GM12878 (cell line): ENCODE results near the gene KRTAP9-9. TPM values are rescaled to one million over a fixed set of nuclear protein-coding genes. Genes with fewer than 3 reads are reported as not detected.

Experiments used
- ATAC-seq: fragments of 200-7000 bp; cut with Tn5 transposase; 3 replicates; pipeline ENCODE4 v1.9.1; 2020; ENCODE audit warnings: mild to moderate bottlenecking, moderate library complexity
- BruUV-seq: library from RNA; stranded (reverse); fragments of 400-500 nt; replicated peaks from 2 replicates; lab custom pipeline; 2021; lab: Mats Ljungman, UMichigan
- CTCF ChIA-PET: fragments of 300-600 bp; sonication (Branson Sonifier 250); formaldehyde crosslinking; extraction: SDS; loops from one replicate; lab custom pipeline; 2021; ENCODE audit warnings: inconsistent platforms; lab: Yijun Ruan, JAX
- POLR2A ChIA-PET: fragments of 350-600 bp; formaldehyde crosslinking; extraction: SDS; loops from one replicate; lab custom pipeline; 2021; ENCODE audit warnings: inconsistent platforms; lab: Charles Lee
- RAD21 ChIA-PET: fragments of 300-600 bp; sonication (Branson Sonifier 250); formaldehyde crosslinking; loops from one replicate; lab custom pipeline; 2023; ENCODE audit warnings: antibody characterized with exemption; ENCODE audit not compliant: unreplicated experiment; lab: Charles Lee
- SMC1A ChIA-PET: fragments of 300-600 bp; sonication (Branson Sonifier 250); formaldehyde crosslinking; loops from one replicate; lab custom pipeline; 2023; ENCODE audit not compliant: unreplicated experiment, uncharacterized antibody; lab: Charles Lee
- DNase-seq: peaks from one replicate; pipeline ENCODE4 v3.0.0-alpha.2; 2011; ENCODE audit warnings: low read depth, low spot score
- FAIRE-seq: peaks from 3 replicates; lab custom pipeline; 2011; peaks lifted over from hg19 to GRCh38; lab: Jason Lieb, UNC
- H2AFZ ChIP-seq: 2 replicates; pipeline ENCODE4 v1.6.0; 2011; ENCODE audit warnings: low read depth, low read length, control low read depth; ENCODE audit not compliant: control insufficient read depth
- H3K27ac ChIP-seq: 2 replicates; pipeline ENCODE4 v1.5.1; 2011; ENCODE audit warnings: control low read depth; ENCODE audit not compliant: control insufficient read depth, insufficient read depth
- H3K27me3 ChIP-seq, 2 experiments: replicated peaks in 1 of 2; 2 replicates each; pipeline versions ENCODE4 v1.6.0 to v1.6.1; 2011; ENCODE audit warnings: low read length in 1 of 2; ENCODE audit not compliant: control insufficient read depth in 2 of 2, insufficient read depth in 2 of 2
- H3K36me3 ChIP-seq, 2 experiments: 2 replicates each; pipeline ENCODE4 v1.5.1; 2011; ENCODE audit warnings: low read length in 1 of 2; ENCODE audit not compliant: control insufficient read depth in 2 of 2, insufficient read depth in 2 of 2
- H3K4me1 ChIP-seq: 2 replicates; pipeline ENCODE4 v1.6.1; 2011; ENCODE audit warnings: mild to moderate bottlenecking, low read length, moderate library complexity, mixed read lengths; ENCODE audit not compliant: control insufficient read depth, insufficient read depth
- H3K4me2 ChIP-seq: 2 replicates; pipeline ENCODE4 v1.6.0; 2011; ENCODE audit warnings: control low read depth; ENCODE audit not compliant: control insufficient read depth, insufficient read depth
- H3K4me3 ChIP-seq: fragments of 200-600 bp; sonication (generic); 2 replicates; pipeline ENCODE4 v1.5.1; 2016
- H3K79me2 ChIP-seq: 2 replicates; pipeline ENCODE4 v1.6.0; 2011; ENCODE audit warnings: low read length; ENCODE audit not compliant: control insufficient read depth, insufficient read depth
- H3K9ac ChIP-seq: 2 replicates; pipeline ENCODE4 v1.8.0; 2011; ENCODE audit warnings: low read length, control low read depth, mixed read lengths; ENCODE audit not compliant: control insufficient read depth, insufficient read depth
- H3K9me3 ChIP-seq: replicated peaks from 3 replicates; pipeline ENCODE4 v1.5.1; 2011; ENCODE audit warnings: mild to moderate bottlenecking, low read length; ENCODE audit not compliant: control insufficient read depth, insufficient read depth
- H4K20me1 ChIP-seq: 2 replicates; pipeline ENCODE4 v1.6.0; 2011; ENCODE audit not compliant: control insufficient read depth, insufficient read depth
- BRCA1 ChIP-seq: IDR thresholded peaks from 2 replicates; pipeline ENCODE4 v1.6.1; 2011; ENCODE audit warnings: low read depth, low read length, improper control_type of control experiment
- FOXK2 ChIP-seq: fragments of 450-650 bp; IDR thresholded peaks from 2 replicates; pipeline ENCODE4 v1.6.1; 2017; ENCODE audit warnings: mild to moderate bottlenecking, moderate library complexity
- IKZF1 ChIP-seq: fragments of 450-650 bp; conservative IDR thresholded peaks from 2 replicates; pipeline ENCODE4 v1.6.1; 2017; ENCODE audit warnings: antibody characterized with exemption, mild to moderate bottlenecking
- KDM1A ChIP-seq: fragments of 200-600 bp; sonication (generic); IDR thresholded peaks from 2 replicates; pipeline ENCODE4 v1.6.1; 2016; ENCODE audit warnings: borderline replicate concordance
- MEF2B ChIP-seq: fragments of 450-650 bp; IDR thresholded peaks from 2 replicates; pipeline ENCODE4 v1.6.1; 2018; ENCODE audit warnings: mild to moderate bottlenecking, moderate library complexity; ENCODE audit not compliant: partially characterized antibody, poor library complexity, severe bottlenecking
- NKRF ChIP-seq: fragments of 450-650 bp; conservative IDR thresholded peaks from 2 replicates; pipeline ENCODE4 v1.6.1; 2017; ENCODE audit warnings: mild to moderate bottlenecking, moderate library complexity
- PAX5 ChIP-seq: IDR thresholded peaks from 2 replicates; pipeline ENCODE4 v1.6.1; 2011; ENCODE audit warnings: low read depth, low read length, borderline replicate concordance
- SREBF2 ChIP-seq: IDR thresholded peaks from 2 replicates; pipeline ENCODE4 v1.6.1; 2012; ENCODE audit warnings: mild to moderate bottlenecking, low read length
- SRF ChIP-seq, 2 experiments: IDR thresholded peaks; 2 replicates each; pipeline ENCODE4 v1.6.1; 2011; ENCODE audit warnings: low read depth in 2 of 2, low read length in 2 of 2, mild to moderate bottlenecking in 1 of 2, moderate library complexity in 1 of 2
- WGBS: methylation state at CpG from one replicate; pipeline ENCODE4 v1.1.6; 2016; ENCODE audit warnings: low lambda C conversion rate; ENCODE audit not compliant: insufficient replicate concordance, insufficient coverage; ENCODE audit errors: missing lambda C conversion rate; 5-methylcytosine and 5-hydroxymethylcytosine counted together
- in situ Hi-C: fragments of 300-500 bp; cut with MboI; formaldehyde crosslinking; loops from 9 replicates; pipeline ENCODE4 v1.14.3; 2018; ENCODE audit warnings: mixed read lengths
- intact Hi-C: fragments of 100-400 bp; cut with micrococcal nuclease; formaldehyde crosslinking; loops from one replicate; pipeline ENCODE4 v1.14.2; 2022; ENCODE audit not compliant: unreplicated experiment
- polyA plus RNA-seq, 11 experiments: library from polyadenylated mRNA; depleted of rRNA in 4 of 11; unstranded in 6 of 11; stranded (reverse) in 5 of 11; fragments of >200 nt; fragmentation: Nextera tagmentation in 4 of 11; fragmentation: Illumina TruSeq in 1 of 11; extraction: Ambion mirVana in 4 of 11; extraction: Trizol in 1 of 11; gene quantifications; 1 replicate in 1 of 11; 2 replicates in 10 of 11; pipeline versions ENCODE4 v1.2.1 to v1.2.3, GENCODE V29; 2011 to 2016; ENCODE audit warnings: inconsistent platforms in 2 of 11, missing spikeins in 2 of 11, low read depth in 1 of 11
- total RNA-seq, 4 experiments: library from RNA; depleted of rRNA in 3 of 4; stranded (reverse); fragments of >200 nt in 3 of 4; fragmentation: Illumina TruSeq in 1 of 4; extraction: Trizol in 1 of 4; gene quantifications; 2 replicates each; pipeline versions ENCODE4 v1.2.1 to v1.2.3, GENCODE V29; 2013 to 2021
- TF ChIP-seq, protein P1 (sequence below): IDR thresholded peaks from 2 replicates; pipeline ENCODE4 v1.6.1; 2011; ENCODE audit warnings: mild to moderate bottlenecking, low read depth, low read length, moderate library complexity; ENCODE audit not compliant: insufficient replicate concordance
- TF ChIP-seq, protein P2 (sequence below): IDR thresholded peaks from 2 replicates; pipeline ENCODE4 v1.6.1; 2012; ENCODE audit warnings: low read depth, low read length, improper control_type of control experiment

The KRTAP9-9 gene
- total and polyA plus RNA-seq, 10 of the 15 experiments (the other 5 are each of a cell fraction or from before 2014, with no cell fraction given), result not detected

- Histone ChIP-seq H3K4me1 (no peaks in the 10 kb centered on the region), H3K27me3 (no peaks in the 10 kb centered on the region; a peak in 1 of 4 replicates), H3K36me3 (no peaks in the 10 kb centered on the region), H4K20me1 (no peaks in the 10 kb centered on the region), H3K4me3 (no peak overlapping the region), H3K4me2 (no peak overlapping the region), H3K9ac (no peak overlapping the region), H3K27ac (no peak overlapping the region), H3K79me2 (no peaks in the 10 kb centered on the region), H2AFZ (no peak overlapping the region), H3K9me3 (no peaks in the 10 kb centered on the region)
- ChIA-PET CTCF (no interaction called here), RAD21 (interaction anchor here (1.3 kb wide), 1 partner anchor 12 kb away, joined by 3 read pairs; no protein-coding TSS in a partner anchor), POLR2A (no interaction called here), SMC1A (no interaction called here)
- no TSS peak for BruUV-seq
- FAIRE-seq (no peak), ATAC-seq (no peak), DNase-seq (no peak)
- in situ Hi-C loops (no loop called here), intact Hi-C loops (no loop called here)
- TF ChIP-seq SREBF2 (no peak), IKZF1 (no peak), NKRF (no peak), KDM1A (no peak), BRCA1 (no peak), FOXK2 (no peak), PAX5 (no peak), MEF2B (no peak), SRF (IDR thresholded peaks at IDR 0.05; ENCODE audit: low read depth in 2 of 2, low read length in 2 of 2) (no peak)
- TF ChIP-seq, protein P1, sequence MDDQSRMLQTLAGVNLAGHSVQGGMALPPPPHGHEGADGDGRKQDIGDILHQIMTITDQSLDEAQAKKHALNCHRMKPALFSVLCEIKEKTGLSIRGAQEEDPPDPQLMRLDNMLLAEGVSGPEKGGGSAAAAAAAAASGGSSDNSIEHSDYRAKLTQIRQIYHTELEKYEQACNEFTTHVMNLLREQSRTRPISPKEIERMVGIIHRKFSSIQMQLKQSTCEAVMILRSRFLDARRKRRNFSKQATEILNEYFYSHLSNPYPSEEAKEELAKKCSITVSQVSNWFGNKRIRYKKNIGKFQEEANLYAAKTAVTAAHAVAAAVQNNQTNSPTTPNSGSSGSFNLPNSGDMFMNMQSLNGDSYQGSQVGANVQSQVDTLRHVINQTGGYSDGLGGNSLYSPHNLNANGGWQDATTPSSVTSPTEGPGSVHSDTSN, result no peak
- TF ChIP-seq, protein P2, sequence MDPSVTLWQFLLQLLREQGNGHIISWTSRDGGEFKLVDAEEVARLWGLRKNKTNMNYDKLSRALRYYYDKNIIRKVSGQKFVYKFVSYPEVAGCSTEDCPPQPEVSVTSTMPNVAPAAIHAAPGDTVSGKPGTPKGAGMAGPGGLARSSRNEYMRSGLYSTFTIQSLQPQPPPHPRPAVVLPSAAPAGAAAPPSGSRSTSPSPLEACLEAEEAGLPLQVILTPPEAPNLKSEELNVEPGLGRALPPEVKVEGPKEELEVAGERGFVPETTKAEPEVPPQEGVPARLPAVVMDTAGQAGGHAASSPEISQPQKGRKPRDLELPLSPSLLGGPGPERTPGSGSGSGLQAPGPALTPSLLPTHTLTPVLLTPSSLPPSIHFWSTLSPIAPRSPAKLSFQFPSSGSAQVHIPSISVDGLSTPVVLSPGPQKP, result no peak
- 16% methylated on average over 3 of the region's 3 CpGs for WGBS
Measured at GRCh38 chr17:41264599-41264998, 9.4 kb downstream of the KRTAP9-9 start.
